Activated CD4-positive, alpha-beta memory T cell treated with anti-CD3 and anti-CD28 coated beads for 36 hours (primary cell): Measurements from ENCODE around the gene TMEM97. TPM values are rescaled to one million over a fixed set of nuclear protein-coding genes. Genes with fewer than 3 reads are reported as not detected.

ENCODE experiments used
- CTCF ChIA-PET: fragments of 350-600 bp; sonication (Branson Sonifier 250); formaldehyde crosslinking; loops from one replicate; lab custom pipeline; 2021; ENCODE audit warnings: antibody characterized with exemption, inconsistent platforms; lab: Charles Lee
- POLR2A ChIA-PET: fragments of 350-600 bp; sonication (Branson Sonifier 250); formaldehyde crosslinking; loops from one replicate; lab custom pipeline; 2021; ENCODE audit warnings: antibody characterized with exemption; lab: Charles Lee
- DNase-seq: peaks from one replicate; pipeline ENCODE4 v3.0.0-alpha.2; 2020
- H3K27ac Mint-ChIP-seq: one replicate; pipeline ENCODE4 v1.8.0; 2021; ENCODE audit warnings: mixed read lengths
- H3K27me3 Mint-ChIP-seq: one replicate; pipeline ENCODE4 v1.8.0; 2021; ENCODE audit warnings: mixed read lengths
- H3K36me3 Mint-ChIP-seq: one replicate; pipeline ENCODE4 v1.8.0; 2021; ENCODE audit warnings: mixed read lengths
- H3K4me1 Mint-ChIP-seq: one replicate; pipeline ENCODE4 v1.8.0; 2021; ENCODE audit warnings: low read depth, mixed read lengths
- H3K4me3 Mint-ChIP-seq: one replicate; pipeline ENCODE4 v1.8.0; 2021; ENCODE audit warnings: mild to moderate bottlenecking, mixed read lengths
- H3K9me3 Mint-ChIP-seq: one replicate; pipeline ENCODE4 v1.8.0; 2021; ENCODE audit warnings: mixed read lengths
- intact Hi-C: fragments of 100-400 bp; cut with micrococcal nuclease; formaldehyde crosslinking; loops from one replicate; pipeline ENCODE4 v1.15.1; 2023
- total RNA-seq, 2 experiments: library from RNA; stranded (reverse); gene quantifications; one replicate each; pipeline ENCODE4 v1.2.3, GENCODE V29; 2021

TMEM97 gene
- total RNA-seq, 2 experiments from 2014 or later, result 27.1 to 29.8 TPM

- peaks cover 17% of the 10 kb centered on the region for H3K4me1 Mint-ChIP-seq
- H3K27me3 Mint-ChIP-seq, result no peaks in the 10 kb centered on the region
- intact Hi-C loops, result no loop called here
- H3K36me3 Mint-ChIP-seq, result peaks cover 25% of the 10 kb centered on the region
- ChIA-PET CTCF (no interaction called here), POLR2A (no interaction called here)
- DNase-seq, result no peak
- H3K27ac Mint-ChIP-seq, result no peak overlapping the region
- no peaks in the 10 kb centered on the region for H3K9me3 Mint-ChIP-seq
- H3K4me3 Mint-ChIP-seq, result no peak overlapping the region
Measured at GRCh38 chr17:28341516-28341915, 22.5 kb downstream of the TMEM97 start.

- no peaks in the 10 kb centered on the region for H3K9me3 Mint-ChIP-seq
- no peak overlapping the region for H3K27ac Mint-ChIP-seq
- H3K27me3 Mint-ChIP-seq, result no peaks in the 10 kb centered on the region
- intact Hi-C loops, result no loop called here
- POLR2A ChIA-PET, result no interaction called here
- CTCF ChIA-PET, result no interaction called here
- peaks cover 9% of the 10 kb centered on the region for H3K4me1 Mint-ChIP-seq
- H3K36me3 Mint-ChIP-seq, result peaks cover 29% of the 10 kb centered on the region
- DNase-seq, result no peak
- no peak overlapping the region for H3K4me3 Mint-ChIP-seq
Measured at GRCh38 chr17:28342313-28342712, 23.3 kb downstream of the TMEM97 start.

DNA sequence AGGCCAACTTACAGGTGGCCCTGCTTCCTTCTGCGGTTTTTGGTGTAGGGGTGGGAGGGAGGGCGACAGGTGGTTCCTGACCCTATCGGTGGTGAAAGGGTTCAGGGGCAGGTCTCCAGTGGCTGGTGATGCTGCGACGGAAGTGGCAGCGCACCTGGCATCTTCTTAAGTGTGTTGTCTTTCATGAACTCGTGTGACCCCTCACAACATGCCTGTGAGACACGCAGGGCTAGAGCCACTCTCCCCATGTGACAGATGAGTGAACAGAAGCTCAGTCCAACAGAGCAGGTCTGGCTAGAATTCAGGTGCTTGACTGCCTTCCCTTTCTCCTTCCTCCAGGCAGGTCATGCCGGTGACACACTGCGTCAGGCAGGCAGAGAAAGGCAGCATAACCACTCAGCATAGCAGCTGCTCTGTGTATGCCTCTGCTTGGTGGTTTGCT lies 24.5 kb downstream of the TMEM97 start:
- DNase-seq, result no peak
- ChIA-PET CTCF (no interaction called here), POLR2A (no interaction called here)
- Mint-ChIP-seq H3K27me3 (no peaks in the 10 kb centered on the region), H3K27ac (no peak overlapping the region), H3K4me3 (no peak overlapping the region), H3K4me1 (peaks cover 3% of the 10 kb centered on the region), H3K9me3 (no peaks in the 10 kb centered on the region), H3K36me3 (peaks cover 33% of the 10 kb centered on the region)
- intact Hi-C loops, result no loop called here

- H3K4me3 Mint-ChIP-seq, result no peak overlapping the region
- H3K27ac Mint-ChIP-seq, result no peak overlapping the region
- intact Hi-C loops, result no loop called here
- H3K9me3 Mint-ChIP-seq, result no peaks in the 10 kb centered on the region
- H3K36me3 Mint-ChIP-seq, result peaks cover 38% of the 10 kb centered on the region
- ChIA-PET POLR2A (no interaction called here), CTCF (no interaction called here)
- no peaks in the 10 kb centered on the region for H3K4me1 Mint-ChIP-seq
- no peak for DNase-seq
- no peaks in the 10 kb centered on the region for H3K27me3 Mint-ChIP-seq
Measured at GRCh38 chr17:28344011-28344410, 25.0 kb downstream of the TMEM97 start.

DNA sequence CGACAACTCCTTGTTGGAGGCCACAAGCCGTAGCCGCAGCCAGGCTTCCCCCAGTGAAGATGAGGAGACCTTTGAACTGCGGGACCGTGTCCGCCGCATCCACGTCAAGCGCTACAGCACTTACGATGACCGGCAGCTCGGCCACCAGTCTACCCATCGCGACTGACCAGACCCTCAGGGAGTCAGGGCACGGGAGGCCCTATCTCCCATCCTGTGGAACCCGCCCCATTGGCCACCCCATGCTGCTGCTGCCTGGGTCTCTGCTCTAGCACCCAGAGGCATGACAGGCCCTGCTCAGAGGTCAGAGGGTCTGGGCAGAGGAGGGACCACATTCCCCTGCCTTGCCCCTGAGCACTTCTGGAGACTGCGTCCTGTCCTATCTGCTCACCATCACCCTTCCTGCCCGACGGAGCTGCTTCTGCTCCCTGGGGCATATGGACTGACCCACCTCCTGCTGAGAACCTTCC lies 25.5 kb downstream of the TMEM97 start:
- peaks cover 39% of the 10 kb centered on the region for H3K36me3 Mint-ChIP-seq
- CTCF ChIA-PET, result no interaction called here
- intact Hi-C loops, result no loop called here

GRCh38 chr17:28345419-28346198 lies 26.6 kb downstream of the TMEM97 start:
- no peaks in the 10 kb centered on the region for H3K4me1 Mint-ChIP-seq
- peak overlapping the region; percentile 23 for H3K27ac Mint-ChIP-seq
- no peaks in the 10 kb centered on the region for H3K27me3 Mint-ChIP-seq
- H3K36me3 Mint-ChIP-seq, result peaks cover 38% of the 10 kb centered on the region
- no peaks in the 10 kb centered on the region for H3K9me3 Mint-ChIP-seq
- ChIA-PET CTCF (interaction anchor here (0.6 to 1.7 kb wide), 2 partner anchors 8 to 10 kb away, joined by 3 to 5 read pairs; partner anchors contain the start of genes IFT20 and TNFAIP1), POLR2A (interaction anchor here (0.9 to 1.3 kb wide), 2 partner anchors 10 kb away, joined by 4 to 5 read pairs; partner anchors contain the start of genes IFT20 and TNFAIP1)
- DNase-seq, result no peak
- no peak overlapping the region for H3K4me3 Mint-ChIP-seq
- intact Hi-C loops, result no loop called here

More for the DNA sequence above, 25.5 kb downstream of the TMEM97 start:
- Mint-ChIP-seq H3K27ac (no peak overlapping the region), H3K4me3 (no peak overlapping the region), H3K27me3 (no peaks in the 10 kb centered on the region), H3K4me1 (no peaks in the 10 kb centered on the region), H3K9me3 (no peaks in the 10 kb centered on the region)
- POLR2A ChIA-PET, result interaction anchor here (0.9 kb wide), 1 partner anchor 9 kb away, joined by 5 read pairs; the partner anchor contains the start of genes IFT20 and TNFAIP1
- no peak for DNase-seq

DNA sequence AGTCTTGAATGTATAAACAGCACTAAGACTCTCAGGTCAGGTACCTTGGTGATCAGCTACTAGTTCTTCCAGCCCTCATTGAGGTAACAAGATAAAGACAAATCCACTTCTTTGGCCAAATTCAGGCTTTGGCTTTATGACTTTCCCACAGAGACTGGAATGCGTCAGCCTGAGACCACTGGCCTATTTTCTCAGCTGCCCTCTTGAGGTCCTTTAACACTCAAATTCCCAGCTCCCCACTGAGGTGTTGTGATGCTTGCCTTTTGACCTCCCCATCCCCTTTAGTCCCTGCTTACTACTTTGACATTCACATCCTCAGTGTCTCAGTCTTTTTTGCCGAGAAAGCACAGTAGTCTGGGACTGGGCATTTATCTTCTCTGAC lies 27.2 kb downstream of the TMEM97 start:
- Mint-ChIP-seq H3K27ac (peak overlapping the region; percentile 23), H3K9me3 (no peaks in the 10 kb centered on the region), H3K36me3 (peaks cover 40% of the 10 kb centered on the region), H3K4me3 (no peak overlapping the region), H3K27me3 (no peaks in the 10 kb centered on the region), H3K4me1 (no peaks in the 10 kb centered on the region)
- ChIA-PET CTCF (interaction anchor here (1.3 to 1.7 kb wide), 2 partner anchors 8 to 10 kb away, joined by 3 to 5 read pairs; partner anchors contain the start of gene TNFAIP1), POLR2A (interaction anchor here (1.3 kb wide), 1 partner anchor 11 kb away, joined by 4 read pairs; the partner anchor contains the start of genes IFT20 and TNFAIP1)
- intact Hi-C loops, result no loop called here
- no peak for DNase-seq

GRCh38 chr17:28346746-28347246 lies 27.8 kb downstream of the TMEM97 start:
- Mint-ChIP-seq H3K27ac (no peak overlapping the region), H3K4me3 (no peak overlapping the region), H3K9me3 (no peaks in the 10 kb centered on the region), H3K27me3 (no peaks in the 10 kb centered on the region), H3K36me3 (peaks cover 42% of the 10 kb centered on the region), H3K4me1 (no peaks in the 10 kb centered on the region)
- DNase-seq, result no peak
- intact Hi-C loops, result no loop called here
- ChIA-PET CTCF (interaction anchor here (1.3 to 1.7 kb wide), 2 partner anchors 9 to 11 kb away, joined by 3 to 5 read pairs; partner anchors contain the start of gene TNFAIP1), POLR2A (interaction anchor here (1.3 to 2.3 kb wide), 3 partner anchors 10 to 11 kb away, joined by 4 to 14 read pairs (median 9); partner anchors contain the start of genes IFT20, POLDIP2 and TNFAIP1)

DNA sequence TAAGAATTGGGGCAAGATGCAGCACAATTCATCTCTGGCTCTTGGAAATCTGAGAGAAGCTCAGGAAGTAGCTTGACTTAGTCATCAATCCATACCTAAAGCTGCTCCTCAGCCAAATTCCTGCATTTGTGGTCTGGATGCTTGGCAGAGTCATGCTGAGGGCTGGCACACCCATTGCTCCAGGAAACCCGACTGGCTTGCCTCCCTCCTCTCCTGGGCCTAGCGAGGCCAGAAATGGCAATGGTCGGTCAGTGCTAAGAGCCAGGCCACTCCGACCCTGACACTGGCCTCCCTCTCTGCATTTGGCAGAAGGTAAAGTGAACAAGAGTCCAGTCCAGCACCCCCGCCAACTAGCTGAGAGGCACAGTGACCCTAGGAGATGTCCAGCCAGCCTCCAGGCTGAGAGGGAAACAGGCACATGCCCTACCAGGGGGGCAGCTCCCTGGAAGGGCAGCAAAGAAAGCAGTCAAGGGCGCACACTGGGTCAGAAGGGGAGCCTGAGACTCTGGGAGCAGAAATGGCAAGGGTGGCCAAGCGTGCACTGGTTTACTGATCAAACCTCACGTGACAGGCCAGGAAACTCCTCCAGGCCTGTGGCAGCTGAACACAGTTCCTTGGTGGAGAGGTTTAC lies 28.4 kb downstream of the TMEM97 start:
- Mint-ChIP-seq H3K27me3 (no peaks in the 10 kb centered on the region), H3K27ac (no peak overlapping the region), H3K9me3 (no peaks in the 10 kb centered on the region), H3K4me3 (no peak overlapping the region), H3K4me1 (no peaks in the 10 kb centered on the region), H3K36me3 (peaks cover 40% of the 10 kb centered on the region)
- no peak for DNase-seq
- intact Hi-C loops, result no loop called here
- ChIA-PET POLR2A (interaction anchor here (1.8 to 2.3 kb wide), 2 partner anchors 10 to 12 kb away, joined by 9 to 14 read pairs; partner anchors contain the start of genes IFT20, POLDIP2 and TNFAIP1), CTCF (interaction anchor here (1.3 to 1.7 kb wide), 2 partner anchors 10 to 11 kb away, joined by 3 to 5 read pairs; partner anchors contain the start of gene TNFAIP1)

DNA sequence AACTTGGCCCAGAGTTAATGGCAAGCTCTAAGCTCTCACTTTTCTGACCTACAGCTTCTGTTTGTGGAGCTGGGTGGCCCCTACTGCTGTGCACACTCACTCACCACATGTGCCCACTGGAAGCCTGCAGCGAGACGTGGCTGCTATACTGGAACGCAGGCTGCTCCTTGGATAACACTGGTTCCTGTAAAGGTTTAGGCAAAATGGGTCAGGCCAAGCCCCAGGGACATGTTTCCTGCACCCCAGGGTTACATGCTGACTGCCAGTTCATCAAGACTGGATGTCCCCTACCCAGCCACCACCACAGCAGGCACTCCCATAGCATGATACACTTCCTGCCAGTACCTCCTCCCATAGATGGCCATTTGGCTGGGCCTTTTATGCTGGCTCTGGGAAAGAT lies 30.0 kb downstream of the TMEM97 start:
- Mint-ChIP-seq H3K27me3 (no peaks in the 10 kb centered on the region), H3K4me3 (no peak overlapping the region), H3K27ac (no peak overlapping the region), H3K36me3 (peaks cover 42% of the 10 kb centered on the region), H3K9me3 (no peaks in the 10 kb centered on the region), H3K4me1 (no peaks in the 10 kb centered on the region)
- intact Hi-C loops, result no loop called here
- ChIA-PET POLR2A (interaction anchor here (1.8 kb wide), 1 partner anchor 14 kb away, joined by 9 read pairs; the partner anchor contains the start of genes IFT20 and TNFAIP1), CTCF (no interaction called here)
- no peak for DNase-seq

- no peak for DNase-seq
- Mint-ChIP-seq H3K36me3 (peaks cover 47% of the 10 kb centered on the region), H3K9me3 (no peaks in the 10 kb centered on the region), H3K4me1 (peaks cover 4% of the 10 kb centered on the region), H3K27ac (no peak overlapping the region), H3K4me3 (no peak overlapping the region), H3K27me3 (no peaks in the 10 kb centered on the region)
- ChIA-PET CTCF (no interaction called here), POLR2A (interaction anchor here (0.6 kb wide), 1 partner anchor 83 kb away, joined by 3 read pairs; no protein-coding TSS in a partner anchor)
- intact Hi-C loops, result loop anchor here (10.0 kb wide), 1 partner anchor 195 kb away; no protein-coding TSS in a partner anchor
Measured at GRCh38 chr17:28350271-28350670, 31.3 kb downstream of the TMEM97 start.
